Measurements from ENCODE around the gene GALNT13. TPM values are rescaled to one million over a fixed set of nuclear protein-coding genes. Genes with fewer than 3 reads are reported as not detected.

GALNT13 gene
- total RNA-seq, 1 experiment from 2014 or later, result not detected

DNA sequence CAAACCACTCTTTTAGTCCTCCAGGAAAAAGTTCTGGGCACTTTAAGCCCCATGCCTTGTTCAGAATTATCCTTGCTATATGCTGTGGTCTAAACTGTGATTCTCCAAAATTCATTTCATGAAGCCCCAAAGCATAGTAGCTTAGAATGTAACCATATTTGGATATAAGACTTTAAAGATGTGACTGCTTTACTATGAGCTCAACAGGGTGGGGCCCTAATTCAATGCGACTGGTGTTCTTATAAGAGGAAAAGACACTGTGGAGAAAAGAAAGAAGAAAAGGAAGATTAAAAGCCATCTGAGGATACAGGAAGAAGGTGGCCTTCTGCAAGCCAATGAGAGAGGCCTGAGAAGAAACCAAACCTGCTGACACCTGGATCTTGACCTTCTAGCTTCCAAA, 174.8 kb downstream of the GALNT13 start:
- H3K4me3 Mint-ChIP-seq (ENCODE audit: unreplicated experiment), result no peak overlapping the region
- ChIA-PET POLR2A (no interaction called here), CTCF (no interaction called here)
- Histone ChIP-seq H3K36me3 (ENCODE audit: control insufficient read depth, insufficient read depth, low read length) (no peaks in the 10 kb centered on the region), H3K4me1 (no peaks in the 10 kb centered on the region), H3K27me3 (replicated peaks; ENCODE audit: control insufficient read depth, insufficient read depth, low read length) (no peaks in the 10 kb centered on the region), H3K9me3 (no peaks in the 10 kb centered on the region), H3K4me3 (ENCODE audit: low read depth, low read length) (no peak overlapping the region)
- intact Hi-C loops (cut with micrococcal nuclease; ENCODE audit: unreplicated experiment), result no loop called here
- no peaks in the 10 kb centered on the region for H3K27me3 Mint-ChIP-seq (ENCODE audit: insufficient read depth, unreplicated experiment)
- H3K4me1 Mint-ChIP-seq (ENCODE audit: low read depth, unreplicated experiment), result no peaks in the 10 kb centered on the region
- no peak overlapping the region for H3K27ac Mint-ChIP-seq (ENCODE audit: unreplicated experiment)
- no peaks in the 10 kb centered on the region for H3K36me3 Mint-ChIP-seq (ENCODE audit: insufficient read depth, unreplicated experiment)
- BruUV-seq (replicated peaks), result no TSS peak
- no peak for DNase-seq
- H3K9me3 Mint-ChIP-seq (ENCODE audit: unreplicated experiment), result no peaks in the 10 kb centered on the region
- TF ChIP-seq, protein P1, sequence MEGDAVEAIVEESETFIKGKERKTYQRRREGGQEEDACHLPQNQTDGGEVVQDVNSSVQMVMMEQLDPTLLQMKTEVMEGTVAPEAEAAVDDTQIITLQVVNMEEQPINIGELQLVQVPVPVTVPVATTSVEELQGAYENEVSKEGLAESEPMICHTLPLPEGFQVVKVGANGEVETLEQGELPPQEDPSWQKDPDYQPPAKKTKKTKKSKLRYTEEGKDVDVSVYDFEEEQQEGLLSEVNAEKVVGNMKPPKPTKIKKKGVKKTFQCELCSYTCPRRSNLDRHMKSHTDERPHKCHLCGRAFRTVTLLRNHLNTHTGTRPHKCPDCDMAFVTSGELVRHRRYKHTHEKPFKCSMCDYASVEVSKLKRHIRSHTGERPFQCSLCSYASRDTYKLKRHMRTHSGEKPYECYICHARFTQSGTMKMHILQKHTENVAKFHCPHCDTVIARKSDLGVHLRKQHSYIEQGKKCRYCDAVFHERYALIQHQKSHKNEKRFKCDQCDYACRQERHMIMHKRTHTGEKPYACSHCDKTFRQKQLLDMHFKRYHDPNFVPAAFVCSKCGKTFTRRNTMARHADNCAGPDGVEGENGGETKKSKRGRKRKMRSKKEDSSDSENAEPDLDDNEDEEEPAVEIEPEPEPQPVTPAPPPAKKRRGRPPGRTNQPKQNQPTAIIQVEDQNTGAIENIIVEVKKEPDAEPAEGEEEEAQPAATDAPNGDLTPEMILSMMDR (IDR thresholded peaks at IDR 0.05; ENCODE audit: insufficient read depth in 1 of 2, low read depth in 1 of 2, low read length in 1 of 2, severe bottlenecking in 1 of 2, unreplicated experiment in 1 of 2), result no peak

GRCh38 chr2:154048905-154049304, 177.2 kb downstream of the GALNT13 start:
- H3K9me3 ChIP-seq, result no peaks in the 10 kb centered on the region
- TF ChIP-seq, protein P1 (IDR thresholded peaks at IDR 0.05; ENCODE audit: insufficient read depth in 1 of 2, low read depth in 1 of 2, low read length in 1 of 2, severe bottlenecking in 1 of 2, unreplicated experiment in 1 of 2), result no peak
- H3K4me1 ChIP-seq, result no peaks in the 10 kb centered on the region
- no TSS peak for BruUV-seq (replicated peaks)
- Mint-ChIP-seq H3K4me1 (ENCODE audit: low read depth, unreplicated experiment) (no peaks in the 10 kb centered on the region), H3K9me3 (ENCODE audit: unreplicated experiment) (no peaks in the 10 kb centered on the region), H3K36me3 (ENCODE audit: insufficient read depth, unreplicated experiment) (no peaks in the 10 kb centered on the region), H3K27me3 (ENCODE audit: insufficient read depth, unreplicated experiment) (no peaks in the 10 kb centered on the region), H3K4me3 (ENCODE audit: unreplicated experiment) (no peak overlapping the region), H3K27ac (ENCODE audit: unreplicated experiment) (no peak overlapping the region)
- H3K36me3 ChIP-seq (ENCODE audit: control insufficient read depth, insufficient read depth, low read length), result no peaks in the 10 kb centered on the region
- no peak overlapping the region for H3K4me3 ChIP-seq (ENCODE audit: low read depth, low read length)
- no peaks in the 10 kb centered on the region for H3K27me3 ChIP-seq (replicated peaks; ENCODE audit: control insufficient read depth, insufficient read depth, low read length)
- ChIA-PET POLR2A (no interaction called here), CTCF (no interaction called here)
- intact Hi-C loops (cut with micrococcal nuclease; ENCODE audit: unreplicated experiment), result no loop called here
- no peak for DNase-seq

GRCh38 chr2:154049561-154049960, 177.8 kb downstream of the GALNT13 start:
- intact Hi-C loops (cut with micrococcal nuclease; ENCODE audit: unreplicated experiment), result no loop called here
- ChIA-PET CTCF (no interaction called here), POLR2A (no interaction called here)
- no peaks in the 10 kb centered on the region for H3K27me3 ChIP-seq (replicated peaks; ENCODE audit: control insufficient read depth, insufficient read depth, low read length)
- H3K4me3 ChIP-seq (ENCODE audit: low read depth, low read length), result no peak overlapping the region
- no peaks in the 10 kb centered on the region for H3K9me3 ChIP-seq
- no peak overlapping the region for H3K4me3 Mint-ChIP-seq (ENCODE audit: unreplicated experiment)
- no peaks in the 10 kb centered on the region for H3K9me3 Mint-ChIP-seq (ENCODE audit: unreplicated experiment)
- TF ChIP-seq, protein P1 (IDR thresholded peaks at IDR 0.05; ENCODE audit: insufficient read depth in 1 of 2, low read depth in 1 of 2, low read length in 1 of 2, severe bottlenecking in 1 of 2, unreplicated experiment in 1 of 2), result no peak
- H3K36me3 Mint-ChIP-seq (ENCODE audit: insufficient read depth, unreplicated experiment), result no peaks in the 10 kb centered on the region
- H3K36me3 ChIP-seq (ENCODE audit: control insufficient read depth, insufficient read depth, low read length), result no peaks in the 10 kb centered on the region
- H3K27ac Mint-ChIP-seq (ENCODE audit: unreplicated experiment), result no peak overlapping the region
- H3K4me1 ChIP-seq, result no peaks in the 10 kb centered on the region
- H3K4me1 Mint-ChIP-seq (ENCODE audit: low read depth, unreplicated experiment), result no peaks in the 10 kb centered on the region
- DNase-seq, result no peak
- H3K27me3 Mint-ChIP-seq (ENCODE audit: insufficient read depth, unreplicated experiment), result no peaks in the 10 kb centered on the region
- BruUV-seq (replicated peaks), result no TSS peak

Data from Caco-2 (cell line).